Tibial artery (tissue), 4 donors: ENCODE data around the gene KRT85.

ENCODE experiments used
- DNase-seq, 2 donors: peaks; one replicate each; pipeline ENCODE4 v3.0.0-alpha.2; 2019
- H3K27ac ChIP-seq, 2 donors: fragments of 200-600 bp; sonication (generic) in 1 of 2; 1 replicate in 1 of 2; 2 replicates in 1 of 2; pipeline ENCODE4 v1.5.1; 2018 to 2019; ENCODE audit warnings: mild to moderate bottlenecking in 1 of 2
- H3K27me3 ChIP-seq, 2 donors: fragments of 200-600 bp; sonication (generic) in 1 of 2; one replicate each; pipeline versions ENCODE4 v1.5.1 to v1.6.0; 2016 to 2019
- H3K36me3 ChIP-seq, 3 donors: fragments of 200-600 bp; sonication (generic) in 2 of 3; one replicate each; pipeline ENCODE4 v1.5.1; 2016 to 2019; ENCODE audit warnings: mild to moderate bottlenecking in 2 of 3
- H3K4me1 ChIP-seq, 4 donors: fragments of 200-600 bp; sonication (generic) in 2 of 4; 1 replicate in 3 of 4; 2 replicates in 1 of 4; pipeline ENCODE4 v1.5.1; 2016 to 2019
- H3K4me3 ChIP-seq, 2 donors: fragments of 200-600 bp; sonication (generic) in 1 of 2; 1 replicate in 1 of 2; 2 replicates in 1 of 2; pipeline ENCODE4 v1.5.1; 2018 to 2019; ENCODE audit warnings: mild to moderate bottlenecking in 2 of 2
- H3K9me3 ChIP-seq, 3 donors: fragments of 200-600 bp; sonication (generic) in 1 of 3; one replicate each; pipeline ENCODE4 v1.5.1; 2016 to 2019
- CTCF ChIP-seq, 2 experiments: fragments of 200-600 bp in 1 of 2; fragments of 450-650 bp in 1 of 2; IDR thresholded peaks; one replicate each; pipeline ENCODE4 v1.5.1; 2017 to 2019; ENCODE audit warnings: antibody characterized with exemption in 2 of 2, mild to moderate bottlenecking in 1 of 2, moderate library complexity in 1 of 2
- intact Hi-C: fragments of 100-400 bp; cut with DNase I; formaldehyde crosslinking; loops from one replicate; pipeline ENCODE4 v1.15.0; 2023; ENCODE audit warnings: low total_unique reads

KRT85 gene

GRCh38 chr12:52379536-52379935 is 12.3 kb upstream of the KRT85 start:
- Histone ChIP-seq H3K27me3 (peaks cover 0 to 5% of the 10 kb centered on the region in 2 donors), H3K27ac (no peak overlapping the region), H3K9me3 (no peaks in the 10 kb centered on the region), H3K36me3 (no peaks in the 10 kb centered on the region), H3K4me3 (no peak overlapping the region), H3K4me1 (no peaks in the 10 kb centered on the region)
- no peak for TF ChIP-seq CTCF (IDR thresholded peaks at IDR 0.05)
- intact Hi-C loops = loop anchor here (10.0 kb wide), 1 partner anchor 595 kb away; no protein-coding TSS in a partner anchor
- DNase-seq = no peak

- no peaks in the 10 kb centered on the region for H3K4me1 ChIP-seq
- intact Hi-C loops = loop anchor here (10.0 kb wide), 1 partner anchor 597 kb away; no protein-coding TSS in a partner anchor
Observed at GRCh38 chr12:52378091-52378490, 10.8 kb upstream of the KRT85 start.

GRCh38 chr12:52377266-52377665 is 10.0 kb upstream of the KRT85 start:
- Histone ChIP-seq H3K4me1 (peaks cover 0 to 1% (median 0%) of the 10 kb centered on the region in 4 donors), H3K27me3 (peaks cover 0 to 5% of the 10 kb centered on the region in 2 donors), H3K4me3 (no peak overlapping the region), H3K27ac (no peak overlapping the region), H3K9me3 (no peaks in the 10 kb centered on the region), H3K36me3 (no peaks in the 10 kb centered on the region)
- intact Hi-C loops = loop anchor here (10.0 kb wide), 1 partner anchor 598 kb away; no protein-coding TSS in a partner anchor
- TF ChIP-seq CTCF (IDR thresholded peaks at IDR 0.05) = no peak
- DNase-seq = no peak

More at GRCh38 chr12:52378091-52378490, 10.8 kb upstream of the KRT85 start:
- no peak for TF ChIP-seq CTCF (IDR thresholded peaks at IDR 0.05)
- Histone ChIP-seq H3K27ac (no peak overlapping the region), H3K4me3 (no peak overlapping the region), H3K27me3 (peaks cover 0 to 5% of the 10 kb centered on the region in 2 donors), H3K9me3 (no peaks in the 10 kb centered on the region), H3K36me3 (no peaks in the 10 kb centered on the region)
- no peak for DNase-seq

GRCh38 chr12:52372216-52373154 is 5.2 kb upstream of the KRT85 start:
- intact Hi-C loops = loop anchor here (10.0 kb wide), 1 partner anchor 602 kb away; no protein-coding TSS in a partner anchor
- Histone ChIP-seq H3K4me3 (no peak overlapping the region), H3K27ac (peak overlapping the region; percentile 64 to 67)

GRCh38 chr12:52371716-52372115 is 4.4 kb upstream of the KRT85 start:
- Histone ChIP-seq H3K4me1 (peaks cover 0 to 19% (median 11%) of the 10 kb centered on the region in 4 donors), H3K36me3 (no peaks in the 10 kb centered on the region), H3K27me3 (no peaks in the 10 kb centered on the region), H3K4me3 (no peak overlapping the region), H3K9me3 (no peaks in the 10 kb centered on the region), H3K27ac (peak overlapping the region; percentile 64 to 67)
- no peak for TF ChIP-seq CTCF (IDR thresholded peaks at IDR 0.05)
- DNase-seq = peak in 1 of 2 donors; percentile 61
- intact Hi-C loops = loop anchor here (2.0 to 10.0 kb wide), 2 partner anchors 507 to 603 kb away; no protein-coding TSS in a partner anchor

More at GRCh38 chr12:52372216-52373154, 5.2 kb upstream of the KRT85 start:
- H3K9me3 ChIP-seq = no peaks in the 10 kb centered on the region
- DNase-seq = peak; percentile 80 to 92
- H3K4me1 ChIP-seq = peaks cover 0 to 19% (median 11%) of the 10 kb centered on the region in 4 donors
- H3K36me3 ChIP-seq = no peaks in the 10 kb centered on the region
- peak; percentile 77 to 86 for TF ChIP-seq CTCF (IDR thresholded peaks at IDR 0.05)
- H3K27me3 ChIP-seq = no peaks in the 10 kb centered on the region
